Measurements from ENCODE around the gene NR2F2.

DNA sequence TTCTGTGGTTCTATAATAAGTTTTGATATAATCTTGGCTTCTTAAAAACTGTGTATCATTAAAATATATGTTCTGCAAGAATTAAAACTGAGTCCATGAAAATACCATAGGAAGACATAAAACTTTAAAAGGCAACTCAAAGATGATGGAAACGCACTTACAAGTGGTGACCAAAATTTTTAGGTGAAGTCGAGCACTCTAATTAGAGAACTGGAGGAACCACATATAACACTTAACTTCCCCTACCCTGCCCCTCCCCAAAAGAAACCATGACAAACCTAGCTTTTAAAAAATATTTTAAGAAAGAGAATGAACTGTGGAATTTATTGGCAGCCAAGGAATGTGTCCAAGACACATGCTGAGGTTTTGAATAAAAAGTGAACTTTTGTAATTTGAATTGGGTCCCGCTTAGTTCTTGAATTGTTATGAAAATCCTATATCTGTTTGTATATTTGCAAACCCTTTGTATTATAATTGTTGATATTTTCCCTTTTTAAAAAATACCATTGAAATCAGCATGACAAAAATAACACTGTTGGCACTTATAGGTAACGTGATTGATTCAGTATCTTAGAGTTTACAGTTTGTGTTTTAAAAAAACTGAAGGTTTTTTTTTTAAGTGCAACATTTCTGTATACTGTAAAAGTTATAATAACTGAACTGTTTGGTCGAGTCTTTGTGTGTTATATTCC lies 7.7 kb downstream of the NR2F2 start:
- TF ChIP-seq, protein P1, sequence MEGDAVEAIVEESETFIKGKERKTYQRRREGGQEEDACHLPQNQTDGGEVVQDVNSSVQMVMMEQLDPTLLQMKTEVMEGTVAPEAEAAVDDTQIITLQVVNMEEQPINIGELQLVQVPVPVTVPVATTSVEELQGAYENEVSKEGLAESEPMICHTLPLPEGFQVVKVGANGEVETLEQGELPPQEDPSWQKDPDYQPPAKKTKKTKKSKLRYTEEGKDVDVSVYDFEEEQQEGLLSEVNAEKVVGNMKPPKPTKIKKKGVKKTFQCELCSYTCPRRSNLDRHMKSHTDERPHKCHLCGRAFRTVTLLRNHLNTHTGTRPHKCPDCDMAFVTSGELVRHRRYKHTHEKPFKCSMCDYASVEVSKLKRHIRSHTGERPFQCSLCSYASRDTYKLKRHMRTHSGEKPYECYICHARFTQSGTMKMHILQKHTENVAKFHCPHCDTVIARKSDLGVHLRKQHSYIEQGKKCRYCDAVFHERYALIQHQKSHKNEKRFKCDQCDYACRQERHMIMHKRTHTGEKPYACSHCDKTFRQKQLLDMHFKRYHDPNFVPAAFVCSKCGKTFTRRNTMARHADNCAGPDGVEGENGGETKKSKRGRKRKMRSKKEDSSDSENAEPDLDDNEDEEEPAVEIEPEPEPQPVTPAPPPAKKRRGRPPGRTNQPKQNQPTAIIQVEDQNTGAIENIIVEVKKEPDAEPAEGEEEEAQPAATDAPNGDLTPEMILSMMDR (IDR thresholded peaks at IDR 0.05): no peak
- no peak for TF ChIP-seq EZH2 (IDR thresholded peaks at IDR 0.05)
